Fibroblast of villous mesenchyme (primary cell): ENCODE data around the gene ENPEP. TPM values are rescaled to one million over a fixed set of nuclear protein-coding genes. Genes with fewer than 3 reads are reported as not detected.

ENCODE experiments used
- DNase-seq: peaks from one replicate; pipeline ENCODE4 v3.0.0-alpha.2; 2010; ENCODE audit warnings: low read depth
- H3K4me3 ChIP-seq: 2 replicates; pipeline ENCODE4 v1.5.1; 2011; ENCODE audit warnings: low read depth, mild to moderate bottlenecking, low read length
- CTCF ChIP-seq: IDR thresholded peaks from 2 replicates; pipeline ENCODE4 v1.5.1; 2012; ENCODE audit warnings: low read depth, mild to moderate bottlenecking, low read length; ENCODE audit not compliant: insufficient read depth
- small RNA-seq: library from RNA; depleted of rRNA; stranded (forward); fragments of <200 nt; gene quantifications from one replicate; pipeline ENCODE3, GENCODE V24; 2012
- total RNA-seq: library from RNA; depleted of rRNA; stranded (reverse); fragments of >200 nt; gene quantifications from 2 replicates; pipeline ENCODE4 v1.2.3, GENCODE V29; 2012

Gene ENPEP
- total RNA-seq, 1 donor = 0.43 TPM

DNA sequence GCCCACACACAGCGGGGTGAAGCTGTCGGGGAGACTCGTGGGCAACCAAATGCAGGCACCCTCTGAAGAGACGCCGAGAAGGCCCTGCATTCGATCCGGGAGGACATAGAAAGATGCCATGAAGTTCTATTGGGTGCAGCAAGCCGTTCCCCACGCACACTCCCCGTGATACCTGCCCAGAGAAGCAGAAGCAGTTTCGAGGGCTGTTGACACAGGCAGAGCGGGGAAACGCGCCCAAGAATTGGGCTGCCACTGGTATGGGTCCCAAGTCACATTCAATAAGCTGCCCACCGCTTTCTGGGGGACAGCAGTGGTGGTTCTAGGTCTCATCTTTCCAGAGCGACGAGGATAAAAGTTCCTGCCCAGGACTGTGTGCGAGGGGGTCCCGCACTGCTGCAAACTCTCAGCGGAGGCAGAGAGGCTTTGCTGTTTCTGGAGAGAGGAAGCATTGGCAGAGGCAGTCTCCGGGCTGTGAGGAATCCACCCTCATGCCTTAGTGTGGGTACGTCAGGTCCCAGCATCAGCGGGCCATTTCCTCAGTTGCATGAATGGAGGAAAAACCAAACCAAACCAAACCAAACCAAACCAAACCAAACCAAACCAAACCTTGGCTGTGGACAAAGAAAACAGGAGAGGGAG is 136.8 kb downstream of the ENPEP start:
- H3K4me3 ChIP-seq = no peak overlapping the region
- TF ChIP-seq CTCF = no peak
- peak; percentile 51 for DNase-seq

DNA sequence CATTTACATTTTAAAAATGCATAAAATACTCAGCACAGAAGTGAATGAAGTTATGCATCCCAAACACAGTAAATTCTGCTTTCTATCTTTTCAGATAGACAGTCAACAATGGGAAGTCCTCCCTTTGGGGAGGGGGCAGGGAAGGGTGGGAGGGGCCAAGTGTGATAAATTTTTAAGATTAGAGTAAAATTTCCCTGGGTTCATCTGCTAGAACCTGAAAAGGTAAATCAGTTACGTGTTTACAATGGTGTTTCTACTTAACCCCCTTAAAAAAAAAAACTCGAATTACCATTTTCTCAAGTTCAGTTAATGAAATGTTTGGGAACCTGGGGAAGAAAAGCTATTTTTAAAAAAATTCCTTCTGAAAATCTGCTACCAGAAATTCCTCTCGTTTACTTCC is 137.8 kb downstream of the ENPEP start:
- peak overlapping the region; percentile 40 for H3K4me3 ChIP-seq
- no peak for DNase-seq
- TF ChIP-seq CTCF = no peak

GRCh38 chr4:110614173-110614963 is 138.4 kb downstream of the ENPEP start:
- no peak for TF ChIP-seq CTCF
- peak; percentile 30 for DNase-seq

More at GRCh38 chr4:110614173-110614963, 138.4 kb downstream of the ENPEP start:
- H3K4me3 ChIP-seq = peak overlapping the region; percentile 40

Small RNA genes within 50 kb of the gene (small RNA-seq; reads per million reads assigned to genes)
- gene RF00494 = not detected

Other genes starting within 250 kb of the ENPEP start
- 7.8 and 25.4 TPM in 2 replicates for gene PITX2, start 146.9 kb downstream of the ENPEP start, total RNA-seq